WTC11 (cell line): ENCODE data around the gene PTPN11. TPM values are rescaled to one million over a fixed set of nuclear protein-coding genes. Genes with fewer than 3 reads are reported as not detected.

Experiments used
- ATAC-seq: fragments of 200-7000 bp; cut with Tn5 transposase; 2 replicates; pipeline ENCODE4 v1.10.0; 2021; ENCODE audit warnings: mild to moderate bottlenecking, moderate library complexity
- CTCF ChIA-PET: fragments of 300-600 bp; sonication (Branson Sonifier 250); formaldehyde crosslinking; loops from one replicate; lab custom pipeline; 2021; ENCODE audit warnings: antibody characterized with exemption; lab: Charles Lee
- POLR2A ChIA-PET: fragments of 350-600 bp; sonication (Branson Sonifier 250); formaldehyde crosslinking; loops from one replicate; lab custom pipeline; 2021; ENCODE audit warnings: antibody characterized with exemption; lab: Charles Lee
- DNase-seq: peaks from one replicate; pipeline ENCODE4 v3.0.0; 2021; ENCODE audit warnings: low spot score
- H3K27ac Mint-ChIP-seq: 2 replicates; pipeline ENCODE4 v1.8.0; 2021; ENCODE audit warnings: mixed read lengths
- H3K27me3 Mint-ChIP-seq: 2 replicates; pipeline ENCODE4 v1.8.0; 2021; ENCODE audit warnings: low read depth, mild to moderate bottlenecking, moderate library complexity, mixed read lengths
- H3K36me3 Mint-ChIP-seq: 2 replicates; pipeline ENCODE4 v1.8.0; 2021; ENCODE audit warnings: mixed read lengths
- H3K4me1 Mint-ChIP-seq: 2 replicates; pipeline ENCODE4 v1.8.0; 2022; ENCODE audit warnings: mixed read lengths
- H3K4me3 Mint-ChIP-seq: 2 replicates; pipeline ENCODE4 v1.8.0; 2021; ENCODE audit warnings: mild to moderate bottlenecking, moderate library complexity, mixed read lengths
- H3K9me3 Mint-ChIP-seq: 2 replicates; pipeline ENCODE4 v1.8.0; 2021; ENCODE audit warnings: mixed read lengths
- AFF4 ChIP-seq: sonication (generic); formaldehyde crosslinking; IDR thresholded peaks from 2 replicates; pipeline ENCODE4 v1.8.1; 2023; ENCODE audit warnings: mild to moderate bottlenecking, missing genetic modification reagents, borderline replicate concordance
- ATF2 ChIP-seq: sonication (generic); formaldehyde crosslinking; IDR thresholded peaks from 2 replicates; pipeline ENCODE4 v1.8.1; 2022; ENCODE audit warnings: low read depth, missing genetic modification reagents, borderline replicate concordance
- E2F4 ChIP-seq: sonication (generic); formaldehyde crosslinking; IDR thresholded peaks from 2 replicates; pipeline ENCODE4 v1.8.1; 2022; ENCODE audit warnings: low read depth, mild to moderate bottlenecking, moderate library complexity, missing genetic modification reagents, borderline replicate concordance
- ETV6 ChIP-seq: sonication (generic); formaldehyde crosslinking; IDR thresholded peaks from 2 replicates; pipeline ENCODE4 v1.8.1; 2022; ENCODE audit warnings: mild to moderate bottlenecking, missing genetic modification reagents
- IRF1 ChIP-seq: sonication (generic); formaldehyde crosslinking; IDR thresholded peaks from 2 replicates; pipeline ENCODE4 v1.8.0; 2023; ENCODE audit warnings: missing genetic modification reagents
- JUN ChIP-seq: sonication (generic); formaldehyde crosslinking; IDR thresholded peaks from 2 replicates; pipeline ENCODE4 v1.8.0; 2023; ENCODE audit warnings: mild to moderate bottlenecking, missing genetic modification reagents
- KAT7 ChIP-seq: sonication (generic); formaldehyde crosslinking; IDR thresholded peaks from 2 replicates; pipeline ENCODE4 v1.8.1; 2023; ENCODE audit warnings: missing genetic modification reagents, mild to moderate bottlenecking, borderline replicate concordance
- NFATC4 ChIP-seq: fragments of 250-450 bp; sonication (Bioruptor Pico); IDR thresholded peaks from 2 replicates; pipeline ENCODE4 v1.9.0; 2021; ENCODE audit warnings: mild to moderate bottlenecking
- PRRX2 ChIP-seq: fragments of 250-450 bp; sonication (Bioruptor Pico); IDR thresholded peaks from 2 replicates; pipeline ENCODE4 v1.8.0; 2021; ENCODE audit warnings: mild to moderate bottlenecking
- SOX15 ChIP-seq: fragments of 250-450 bp; sonication (Bioruptor Pico); IDR thresholded peaks from 2 replicates; pipeline ENCODE4 v1.9.0; 2021; ENCODE audit warnings: mild to moderate bottlenecking
- TCF7 ChIP-seq: sonication (generic); formaldehyde crosslinking; IDR thresholded peaks from 2 replicates; pipeline ENCODE4 v1.8.0; 2022; ENCODE audit warnings: mild to moderate bottlenecking, low read depth, missing genetic modification reagents, moderate library complexity
- USF1 ChIP-seq: sonication (generic); formaldehyde crosslinking; IDR thresholded peaks from 2 replicates; pipeline ENCODE4 v1.8.0; 2022; ENCODE audit warnings: mild to moderate bottlenecking, missing genetic modification reagents
- ZBTB43 ChIP-seq: sonication (generic); formaldehyde crosslinking; IDR thresholded peaks from 2 replicates; pipeline ENCODE4 v1.8.1; 2023; ENCODE audit warnings: mild to moderate bottlenecking, missing genetic modification reagents
- ZNF121 ChIP-seq: sonication (generic); formaldehyde crosslinking; IDR thresholded peaks from 2 replicates; pipeline ENCODE4 v1.8.0; 2023; ENCODE audit warnings: missing genetic modification reagents
- total RNA-seq: library from RNA; stranded (reverse); gene quantifications from 3 replicates; pipeline ENCODE4 v1.2.3, GENCODE V29; 2021

Gene PTPN11
- total RNA-seq, 1 experiment from 2014 or later, result 112 TPM

- TF ChIP-seq ATF2, result no peak
These were observed at the start of gene PTPN11 (continued) for GRCh38 chr12:112418608-112419296.

- no peaks in the 10 kb centered on the region for H3K27me3 Mint-ChIP-seq
- POLR2A ChIA-PET, result no interaction called here
- H3K4me3 Mint-ChIP-seq, result no peak overlapping the region
- peak overlapping the region; percentile 26 for H3K27ac Mint-ChIP-seq
- no peak for ATAC-seq
- peaks cover 14% of the 10 kb centered on the region for H3K4me1 Mint-ChIP-seq
- H3K9me3 Mint-ChIP-seq, result peaks cover 4% of the 10 kb centered on the region
- TF ChIP-seq IRF1, result no peak
- TF ChIP-seq USF1 (CRISPR knock-in tag), result no peak
- TF ChIP-seq SOX15 (CRISPR knock-in tag), result no peak
- TF ChIP-seq KAT7 (CRISPR knock-in tag), result no peak
- no peak for TF ChIP-seq JUN
- TF ChIP-seq, all 79 proteins: peak for 0
- DNase-seq, result no peak
- no peaks in the 10 kb centered on the region for H3K36me3 Mint-ChIP-seq
- CTCF ChIA-PET, result interaction anchor here (0.5 kb wide), 1 partner anchor 31 kb away, joined by 4 read pairs; no protein-coding TSS in a partner anchor
These were observed 48.5 kb upstream of the PTPN11 start for GRCh38 chr12:112370199-112370598.

- H3K36me3 Mint-ChIP-seq, result no peaks in the 10 kb centered on the region
- peaks cover 14% of the 10 kb centered on the region for H3K4me1 Mint-ChIP-seq
- ChIA-PET CTCF (interaction anchor here (1.4 kb wide), 1 partner anchor 173 kb away, joined by 5 read pairs; no protein-coding TSS in a partner anchor), POLR2A (no interaction called here)
- TF ChIP-seq ZBTB43 (CRISPR knock-in tag) (no peak), PRRX2 (CRISPR knock-in tag) (no peak), AFF4 (CRISPR knock-in tag) (no peak), ATF2 (no peak), NFATC4 (CRISPR knock-in tag) (no peak), TCF7 (CRISPR knock-in tag) (no peak), E2F4 (no peak), ZNF121 (CRISPR knock-in tag) (no peak), ETV6 (CRISPR knock-in tag) (no peak)
- peak overlapping the region; percentile 1 for H3K27ac Mint-ChIP-seq
- ATAC-seq, result no peak
- peaks cover 5% of the 10 kb centered on the region for H3K9me3 Mint-ChIP-seq
- H3K4me3 Mint-ChIP-seq, result no peak overlapping the region
- DNase-seq, result no peak
- no peaks in the 10 kb centered on the region for H3K27me3 Mint-ChIP-seq
These were observed 47.8 kb upstream of the PTPN11 start for GRCh38 chr12:112370868-112371510.
